Measurements from ENCODE around the gene ARHGEF7.
A peak's percentile ranks its signal among the peaks of the same experiment; 100 is the strongest.
"Not testable (repeated sequence)": the region's sequence is repeated elsewhere in the genome, so short reads cannot be mapped to it uniquely, and the experiment has no call there.

The ARHGEF7 gene

GRCh38 chr13:111256946-111257345 lies 141.8 kb downstream of the ARHGEF7 start:
- no peak for DNase-seq

GRCh38 chr13:111257899-111258298 lies 142.8 kb downstream of the ARHGEF7 start:
- not testable (repeated sequence) for DNase-seq

GRCh38 chr13:111258637-111259036 lies 143.5 kb downstream of the ARHGEF7 start:
- no peak for DNase-seq

- no peak for DNase-seq
Measured at GRCh38 chr13:111259058-111259457, 143.9 kb downstream of the ARHGEF7 start.

GRCh38 chr13:111261326-111261725 lies 146.2 kb downstream of the ARHGEF7 start:
- no peak for DNase-seq

- no peak for DNase-seq
Measured at GRCh38 chr13:111262281-111262680, 147.2 kb downstream of the ARHGEF7 start.

- DNase-seq = no peak
Measured at GRCh38 chr13:111262715-111263114, 147.6 kb downstream of the ARHGEF7 start.

- no peak for DNase-seq
Measured at GRCh38 chr13:111263566-111263965, 148.5 kb downstream of the ARHGEF7 start.

- DNase-seq = no peak
Measured at GRCh38 chr13:111265006-111265700, 150.0 kb downstream of the ARHGEF7 start.

- no peak for DNase-seq
Measured at GRCh38 chr13:111265701-111266035, 150.6 kb downstream of the ARHGEF7 start.

GRCh38 chr13:111267205-111267604 lies 152.1 kb downstream of the ARHGEF7 start:
- no peak for DNase-seq

GRCh38 chr13:111267784-111268183 lies 152.7 kb downstream of the ARHGEF7 start:
- DNase-seq = no peak

GRCh38 chr13:111269508-111269907 lies 154.4 kb downstream of the ARHGEF7 start:
- DNase-seq = no peak

- DNase-seq = peak in 1 of 5 experiments; percentile 26
Measured at GRCh38 chr13:111270126-111270525, 155.0 kb downstream of the ARHGEF7 start.

GRCh38 chr13:111270765-111271698 lies 155.9 kb downstream of the ARHGEF7 start:
- no peak for DNase-seq

GRCh38 chr13:111272117-111272516 lies 157.0 kb downstream of the ARHGEF7 start:
- DNase-seq = no peak

GRCh38 chr13:111275382-111275781 lies 160.3 kb downstream of the ARHGEF7 start:
- DNase-seq = no peak

GRCh38 chr13:111275995-111276618 lies 161.0 kb downstream of the ARHGEF7 start:
- DNase-seq = peak in 1 of 5 experiments; percentile 53

GRCh38 chr13:111278258-111278657 lies 163.1 kb downstream of the ARHGEF7 start:
- peak in 1 of 5 experiments; percentile 30 for DNase-seq

- no peak for DNase-seq
Measured at GRCh38 chr13:111278743-111279652, 163.9 kb downstream of the ARHGEF7 start.

GRCh38 chr13:111280226-111280625 lies 165.1 kb downstream of the ARHGEF7 start:
- DNase-seq = no peak

Data from T-helper 2 cell (primary cell).